Measurements from ENCODE around the gene GALNT16. TPM values are rescaled to one million over a fixed set of nuclear protein-coding genes. Genes with fewer than 3 reads are reported as not detected.
"Not testable (repeated sequence)": the region's sequence is repeated elsewhere in the genome, so short reads cannot be mapped to it uniquely, and the experiment has no call there.

Gene GALNT16
- 0.10 and 2.7 TPM in 2 replicates for total RNA-seq (2014; rRNA removed; shearing (Covaris generic))

DNA sequence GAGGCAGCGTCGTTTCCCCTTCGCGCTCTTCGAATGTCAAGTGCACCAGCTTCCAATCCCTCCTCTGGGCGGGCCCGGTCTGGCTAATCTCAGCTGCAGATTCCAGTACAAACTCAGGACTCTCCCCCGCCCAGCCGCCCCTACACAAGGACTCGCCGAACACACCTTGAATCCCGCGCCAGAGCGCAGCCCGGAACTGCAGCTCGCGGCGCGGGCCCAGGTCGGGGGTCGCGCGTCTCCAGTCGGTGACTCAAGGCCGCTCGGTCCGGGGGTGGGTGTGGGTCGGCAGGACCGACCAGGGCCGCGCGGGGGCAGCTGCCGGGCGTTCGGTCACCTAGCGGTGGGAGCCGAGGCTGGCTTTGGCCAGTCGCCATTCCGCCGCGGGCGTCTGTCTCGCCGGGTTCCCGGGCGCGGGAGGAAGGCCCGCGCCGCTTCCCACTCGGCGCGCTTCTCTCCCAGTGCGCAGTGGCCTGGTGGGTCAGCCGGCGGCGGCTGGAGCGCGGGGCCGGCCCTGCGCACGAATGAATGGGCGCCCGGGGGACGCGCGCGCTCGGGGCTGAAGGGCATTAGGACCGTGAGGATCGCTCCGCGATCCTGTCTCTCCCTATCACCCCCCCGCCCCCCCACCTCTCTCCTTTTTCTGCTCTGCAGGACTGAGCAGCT, at the start of gene GALNT16:
Gene GALNT16 (plus strand): TSS at position 632 of the 663 bp plus-strand sequence. CDS start 133 bp downstream, outside the sequence.
- peak; percentile 66 for DNase-seq (ENCODE audit: low spot score)
- in situ Hi-C loops (cut with HindIII; ENCODE audit: low sequenced_read_pairs) = no loop called here

DNA sequence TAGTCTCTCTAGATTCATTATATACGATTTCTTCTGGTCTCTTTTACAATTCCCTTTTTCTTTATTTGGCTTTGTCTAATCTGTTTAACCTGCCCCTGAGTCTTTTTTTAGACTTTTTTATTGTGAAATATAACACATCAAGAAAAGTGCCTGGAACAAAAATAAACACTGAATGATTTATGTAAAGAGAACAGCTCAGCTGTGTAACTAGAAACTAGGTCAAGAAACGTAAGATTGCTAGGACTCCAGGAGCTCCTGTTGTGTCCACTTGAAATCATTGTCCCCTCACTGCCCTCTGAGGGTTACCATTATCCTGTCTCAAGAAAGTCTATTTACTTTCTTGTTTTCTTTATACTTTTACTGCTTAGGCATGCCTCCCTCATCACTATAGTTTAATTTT, 45.6 kb upstream of the GALNT16 start:
- DNase-seq (ENCODE audit: low spot score) = no peak
- in situ Hi-C loops (cut with HindIII; ENCODE audit: low sequenced_read_pairs) = no loop called here

DNA sequence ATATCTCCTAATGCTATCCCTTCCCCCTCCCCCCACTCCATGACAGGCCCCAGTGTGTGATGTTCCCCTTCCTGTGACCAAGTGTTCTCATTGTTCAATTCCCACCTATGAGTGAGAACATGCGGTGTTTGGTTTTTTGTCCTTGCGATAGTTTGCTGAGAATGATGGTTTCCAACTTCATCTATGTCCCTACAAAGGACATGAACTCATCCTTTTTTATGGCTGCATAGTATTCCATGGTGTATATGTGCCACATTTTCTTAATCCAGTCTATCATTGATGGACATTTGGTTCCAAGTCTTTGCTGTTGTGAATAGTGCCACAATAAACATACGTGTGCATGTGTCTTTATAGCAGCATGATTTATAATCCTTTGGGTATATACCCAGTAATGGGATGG, 42.3 kb upstream of the GALNT16 start:
- in situ Hi-C loops (cut with HindIII; ENCODE audit: low sequenced_read_pairs); DNase-seq (ENCODE audit: low spot score): not testable (repeated sequence)

DNA sequence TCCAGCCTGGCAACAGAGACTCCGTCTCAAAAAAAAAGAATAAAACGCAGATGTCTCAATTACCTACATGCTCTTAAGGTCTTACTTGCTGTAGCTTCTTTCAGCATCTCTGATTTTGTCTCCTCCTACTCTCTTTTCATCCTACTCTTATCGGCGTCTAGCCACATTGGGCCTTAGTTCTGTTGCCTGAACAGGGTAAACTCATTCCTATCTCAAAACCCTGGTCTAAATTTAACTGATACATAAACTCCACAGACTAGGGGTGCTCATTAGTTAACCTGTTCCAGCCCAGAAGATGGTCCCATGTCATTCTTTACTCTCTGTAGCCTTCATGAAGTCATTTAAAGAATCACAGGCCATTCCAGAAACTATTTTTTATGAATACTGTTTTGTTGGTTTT, 35.0 kb upstream of the GALNT16 start:
- in situ Hi-C loops (cut with HindIII; ENCODE audit: low sequenced_read_pairs) = loop anchor here (25.0 kb wide), 1 partner anchor 237 kb away; no protein-coding TSS in a partner anchor
- DNase-seq (ENCODE audit: low spot score) = no peak

DNA sequence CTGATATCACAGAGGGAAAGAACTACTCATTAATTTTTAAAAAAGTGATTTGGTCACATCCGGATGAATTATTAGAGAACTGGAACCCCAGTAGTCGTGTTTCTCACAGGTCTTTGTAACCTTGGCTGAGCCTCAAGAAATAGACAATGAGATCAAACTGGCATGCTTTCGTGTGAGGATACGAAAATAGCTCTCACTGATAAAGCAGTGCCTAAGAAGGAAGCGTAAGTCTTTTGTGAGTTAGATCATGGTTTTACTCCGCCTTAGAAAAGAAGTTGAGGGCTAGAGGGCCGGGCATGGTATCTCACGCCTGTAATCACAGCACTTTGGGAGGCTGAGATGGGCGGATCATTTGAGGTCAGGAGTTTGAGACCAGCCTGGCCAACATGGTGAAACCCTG, 33.8 kb upstream of the GALNT16 start:
- in situ Hi-C loops (cut with HindIII; ENCODE audit: low sequenced_read_pairs) = loop anchor here (25.0 kb wide), 1 partner anchor 236 kb away; no protein-coding TSS in a partner anchor
- no peak for DNase-seq (ENCODE audit: low spot score)

DNA sequence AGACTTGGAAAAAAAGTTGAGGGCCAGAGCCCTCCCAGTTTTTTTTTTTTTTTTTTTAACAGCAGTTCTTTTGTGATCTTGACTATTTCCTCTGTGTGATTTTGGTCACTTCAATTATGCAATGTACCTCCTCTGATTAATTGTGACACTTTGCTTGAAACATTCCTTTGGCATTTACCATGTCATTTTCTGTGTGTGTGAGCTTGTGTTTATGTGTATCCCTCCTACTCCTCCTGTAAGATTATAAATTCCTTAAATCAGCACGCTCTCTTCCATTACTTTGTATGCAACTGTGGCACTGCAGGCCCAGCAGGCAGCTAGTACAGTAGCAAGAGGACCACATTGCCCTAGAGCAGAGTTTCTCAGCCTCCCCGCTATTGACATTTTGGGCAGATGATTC, 33.2 kb upstream of the GALNT16 start:
- in situ Hi-C loops (cut with HindIII; ENCODE audit: low sequenced_read_pairs) = loop anchor here (25.0 kb wide), 1 partner anchor 236 kb away; no protein-coding TSS in a partner anchor
- DNase-seq (ENCODE audit: low spot score) = no peak

DNA sequence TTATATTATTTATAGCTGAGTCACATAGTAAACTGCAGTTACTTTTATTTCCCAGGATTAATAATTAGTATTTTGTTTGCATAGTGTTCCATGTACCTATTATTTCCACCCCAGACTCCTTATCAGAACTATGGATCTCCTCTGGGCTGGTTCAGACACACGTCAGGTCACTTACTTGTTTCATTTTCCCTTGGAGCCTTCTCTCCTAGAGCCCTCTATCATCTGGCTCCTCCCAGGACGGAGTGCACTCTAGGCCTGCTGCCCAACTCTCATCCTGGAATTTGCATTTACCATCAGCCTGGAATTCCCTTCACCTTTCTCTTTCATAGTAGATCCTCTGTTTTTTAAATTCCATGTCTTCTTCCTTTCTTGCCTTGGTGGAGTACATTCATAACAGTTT, 28.5 kb upstream of the GALNT16 start:
- no peak for DNase-seq (ENCODE audit: low spot score)
- in situ Hi-C loops (cut with HindIII; ENCODE audit: low sequenced_read_pairs) = loop anchor here (25.0 kb wide), 1 partner anchor 231 kb away; no protein-coding TSS in a partner anchor

DNA sequence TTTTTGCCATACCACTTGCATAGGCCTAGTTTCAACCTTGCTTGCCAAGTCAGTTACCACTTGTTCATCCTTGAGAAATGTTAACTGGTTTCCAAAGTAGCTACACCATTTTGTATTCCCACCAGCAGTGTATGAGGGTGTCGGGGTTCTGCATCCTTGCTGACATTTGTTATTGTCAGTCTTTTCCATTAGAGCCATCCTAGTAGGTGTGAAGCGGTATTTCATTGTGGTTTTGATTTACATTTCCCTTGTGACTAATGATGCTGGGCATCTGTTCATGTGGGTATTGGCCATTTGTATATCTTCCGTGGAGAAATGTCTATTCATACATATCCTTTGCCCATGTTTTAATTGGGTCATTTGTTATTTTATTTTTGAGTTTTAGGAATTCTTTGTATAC, 27.6 kb upstream of the GALNT16 start:
- in situ Hi-C loops (cut with HindIII; ENCODE audit: low sequenced_read_pairs) = loop anchor here (25.0 kb wide), 1 partner anchor 230 kb away; no protein-coding TSS in a partner anchor
- DNase-seq (ENCODE audit: low spot score) = no peak

DNA sequence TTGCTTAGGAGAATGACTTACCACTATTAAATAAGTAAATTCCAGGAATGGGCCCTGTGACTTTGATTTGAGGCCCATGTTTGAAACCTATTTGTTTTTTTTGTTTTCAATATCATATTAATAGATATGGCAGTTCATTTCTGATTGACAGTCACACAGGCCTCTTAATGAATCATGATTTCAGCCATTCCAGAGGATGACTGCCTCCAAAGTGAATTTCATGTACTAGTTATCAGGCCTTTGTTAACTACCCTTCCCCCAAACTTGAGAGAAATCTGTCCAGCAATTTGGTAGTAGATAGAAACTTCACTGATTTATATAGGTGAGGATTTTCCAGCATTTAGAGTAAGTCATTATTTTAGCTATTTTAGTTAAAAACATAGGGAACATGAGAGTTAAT, 25.9 kb upstream of the GALNT16 start:
- no peak for DNase-seq (ENCODE audit: low spot score)
- in situ Hi-C loops (cut with HindIII; ENCODE audit: low sequenced_read_pairs) = loop anchor here (25.0 kb wide), 1 partner anchor 228 kb away; no protein-coding TSS in a partner anchor

DNA sequence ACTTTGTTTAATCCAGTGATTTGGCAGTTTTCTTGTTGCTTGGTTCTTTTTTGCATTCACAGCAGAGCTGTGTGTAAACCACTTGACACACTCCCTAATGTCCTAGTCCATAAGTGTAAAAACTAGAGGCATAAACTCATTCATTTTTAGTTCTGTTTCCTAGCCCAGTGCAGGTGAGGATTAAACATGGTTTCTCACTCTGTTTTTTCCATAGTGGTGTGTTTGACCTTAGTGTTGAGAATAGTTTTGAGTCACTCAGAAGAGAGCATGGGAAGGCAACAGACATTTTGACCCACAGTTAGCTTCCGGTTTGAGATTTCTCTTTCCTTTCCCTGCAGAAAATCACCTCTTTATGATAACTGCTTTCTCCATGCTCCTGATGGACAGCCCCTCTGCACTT, 24.2 kb upstream of the GALNT16 start:
- in situ Hi-C loops (cut with HindIII; ENCODE audit: low sequenced_read_pairs) = loop anchor here (25.0 kb wide), 1 partner anchor 227 kb away; no protein-coding TSS in a partner anchor
- DNase-seq (ENCODE audit: low spot score) = no peak

DNA sequence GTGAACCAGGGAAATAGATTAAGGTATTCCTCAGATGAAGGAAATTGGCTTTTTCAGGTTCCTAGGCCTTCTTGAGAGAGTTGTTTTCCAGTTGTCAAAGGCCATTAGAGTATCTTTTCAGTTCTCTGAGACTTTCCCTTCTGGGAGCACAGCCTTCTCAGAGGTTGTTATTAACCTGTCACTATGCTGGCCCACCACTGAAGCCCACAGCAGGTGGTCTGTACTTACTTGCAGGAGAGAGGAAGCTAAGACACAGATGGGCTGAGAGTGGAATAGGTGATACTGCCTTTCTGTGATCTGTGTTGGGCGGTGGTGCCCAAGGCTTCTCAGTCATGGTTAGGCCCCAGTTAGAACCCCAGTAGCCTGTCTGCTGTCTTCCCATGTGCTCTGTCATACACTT, 22.8 kb upstream of the GALNT16 start:
- no peak for DNase-seq (ENCODE audit: low spot score)
- in situ Hi-C loops (cut with HindIII; ENCODE audit: low sequenced_read_pairs) = loop anchor here (25.0 kb wide), 1 partner anchor 225 kb away; no protein-coding TSS in a partner anchor

DNA sequence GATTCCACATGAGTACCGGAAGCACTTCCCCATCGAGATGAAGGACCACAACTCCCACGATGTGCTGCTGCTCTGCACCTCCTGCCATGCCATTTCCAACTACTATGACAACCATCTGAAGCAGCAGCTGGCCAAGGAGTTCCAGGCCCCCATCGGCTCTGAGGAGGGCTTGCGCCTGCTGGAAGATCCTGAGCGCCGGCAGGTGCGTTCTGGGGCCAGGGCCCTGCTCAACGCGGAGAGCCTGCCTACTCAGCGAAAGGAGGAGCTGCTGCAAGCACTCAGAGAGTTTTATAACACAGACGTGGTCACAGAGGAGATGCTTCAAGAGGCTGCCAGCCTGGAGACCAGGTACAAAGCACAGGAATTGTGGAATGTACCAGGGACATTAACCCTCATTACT, 22.4 kb upstream of the GALNT16 start:
- no peak for DNase-seq (ENCODE audit: low spot score)
- in situ Hi-C loops (cut with HindIII; ENCODE audit: low sequenced_read_pairs) = loop anchor here (25.0 kb wide), 1 partner anchor 225 kb away; no protein-coding TSS in a partner anchor

DNA sequence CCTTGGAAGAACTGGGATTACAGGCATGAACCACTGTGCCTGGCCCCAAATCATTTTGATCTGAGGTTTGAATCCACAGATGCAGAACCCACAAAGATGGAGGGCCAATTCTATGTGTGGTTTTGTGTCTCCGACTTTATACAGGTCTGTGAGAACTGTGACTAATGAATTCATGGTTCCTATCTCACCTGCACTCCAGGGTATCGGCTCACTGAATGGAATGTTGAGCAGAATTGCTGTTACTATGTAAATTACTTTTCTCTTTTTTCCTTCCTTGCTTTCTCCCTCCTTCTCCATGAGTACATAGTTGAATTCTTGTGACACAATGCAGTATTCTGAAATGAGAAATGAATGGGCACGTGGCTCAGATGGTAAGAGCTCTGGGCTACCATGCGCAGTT, 21.1 kb upstream of the GALNT16 start:
- in situ Hi-C loops (cut with HindIII; ENCODE audit: low sequenced_read_pairs) = loop anchor here (25.0 kb wide), 1 partner anchor 223 kb away; no protein-coding TSS in a partner anchor
- no peak for DNase-seq (ENCODE audit: low spot score)

DNA sequence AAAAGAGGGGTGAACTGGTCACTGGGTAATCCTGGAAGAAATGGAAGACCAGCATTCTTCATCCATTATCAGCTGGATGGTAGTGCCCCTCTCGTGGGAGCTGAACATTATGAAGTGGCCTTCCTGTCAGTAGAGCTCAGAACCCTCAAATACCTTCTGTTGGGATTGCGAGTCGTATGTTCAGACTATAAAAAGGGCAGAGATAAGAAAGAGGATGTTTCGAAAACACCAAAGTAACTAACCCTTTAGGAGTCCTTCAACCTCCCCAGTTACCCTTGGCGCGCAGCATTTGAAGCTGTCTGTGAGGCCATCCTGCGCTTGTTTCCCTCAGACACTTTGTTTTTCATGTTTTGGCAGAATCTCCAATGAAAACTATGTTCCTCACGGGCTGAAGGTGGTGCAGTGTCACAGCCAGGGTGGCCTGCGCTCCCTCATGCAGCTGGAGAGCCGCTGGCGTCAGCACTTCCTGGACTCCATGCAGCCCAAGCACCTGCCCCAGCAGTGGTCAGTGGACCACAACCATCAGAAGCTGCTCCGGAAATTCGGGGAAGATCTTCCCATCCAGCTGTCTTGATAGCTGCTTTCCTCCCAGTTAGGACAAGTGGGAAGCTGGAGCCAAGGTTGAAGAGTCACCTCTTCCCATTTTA, 19.3 kb upstream of the GALNT16 start:
- DNase-seq (ENCODE audit: low spot score) = no peak
- in situ Hi-C loops (cut with HindIII; ENCODE audit: low sequenced_read_pairs) = loop anchor here (25.0 kb wide), 1 partner anchor 222 kb away; no protein-coding TSS in a partner anchor

DNA sequence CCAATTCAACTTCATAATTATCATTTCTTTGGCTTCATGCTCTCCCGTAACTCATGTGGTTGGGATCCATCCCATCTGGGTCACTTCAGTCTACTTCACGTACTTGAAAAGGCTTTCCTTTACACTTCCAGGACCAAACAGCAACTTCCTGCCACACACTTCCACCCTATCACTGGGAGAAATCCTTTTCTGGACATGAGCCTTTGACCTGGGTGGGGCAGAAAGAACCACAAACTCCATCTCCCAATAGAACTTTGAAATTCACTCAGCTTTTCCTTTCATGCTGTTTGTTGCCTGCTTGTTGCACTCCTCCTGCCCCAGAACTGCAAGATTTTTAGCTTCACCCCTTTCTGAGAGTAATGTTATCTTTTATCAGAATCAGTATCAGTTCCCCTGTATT, 18.4 kb upstream of the GALNT16 start:
- no peak for DNase-seq (ENCODE audit: low spot score)
- in situ Hi-C loops (cut with HindIII; ENCODE audit: low sequenced_read_pairs) = loop anchor here (25.0 kb wide), 1 partner anchor 221 kb away; no protein-coding TSS in a partner anchor

DNA sequence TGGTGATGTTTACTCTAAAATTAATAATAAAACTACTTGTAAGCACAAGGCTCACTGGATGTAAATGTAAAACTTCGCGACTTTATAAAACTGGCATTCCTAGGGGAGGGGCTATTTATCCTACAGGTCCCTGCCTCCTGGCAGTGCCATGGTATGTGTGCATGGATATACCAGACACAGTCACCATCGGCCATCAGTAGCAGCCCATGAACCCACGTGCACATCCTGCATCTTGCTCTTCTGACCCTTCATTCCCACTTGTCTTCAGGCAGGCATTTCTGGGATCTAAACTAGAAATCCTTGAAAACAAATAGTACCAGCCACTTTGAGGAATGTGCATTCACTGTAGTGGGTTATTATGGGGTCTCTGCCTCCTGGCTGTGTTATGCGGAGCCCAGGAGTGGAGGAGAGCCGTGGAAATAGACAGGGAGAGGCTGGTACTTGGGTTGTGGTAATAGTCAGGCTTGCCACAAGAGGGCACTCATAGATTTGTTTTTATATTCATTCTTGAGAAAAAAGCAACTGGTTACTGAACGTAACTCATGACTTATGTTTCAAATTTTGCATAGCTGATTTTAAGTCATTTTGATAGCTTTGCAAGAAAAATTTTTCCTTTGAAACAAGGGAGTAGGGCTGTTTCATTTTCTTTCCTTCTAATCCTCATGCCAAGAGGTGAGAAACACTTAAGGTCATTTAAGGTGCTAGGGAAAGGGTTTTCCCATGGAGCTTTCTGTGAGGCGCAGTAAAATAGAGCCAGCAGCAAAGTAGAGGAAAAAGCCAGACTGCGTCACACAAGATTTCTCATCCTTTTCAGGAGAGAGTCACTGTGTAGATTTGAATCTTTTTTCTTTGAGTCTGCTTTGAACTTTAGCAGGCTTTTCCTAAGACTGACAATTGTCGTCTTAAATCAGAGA, 17.4 kb upstream of the GALNT16 start:
- DNase-seq (ENCODE audit: low spot score) = peak; percentile 83
- in situ Hi-C loops (cut with HindIII; ENCODE audit: low sequenced_read_pairs) = loop anchor here (25.0 kb wide), 1 partner anchor 220 kb away; no protein-coding TSS in a partner anchor

DNA sequence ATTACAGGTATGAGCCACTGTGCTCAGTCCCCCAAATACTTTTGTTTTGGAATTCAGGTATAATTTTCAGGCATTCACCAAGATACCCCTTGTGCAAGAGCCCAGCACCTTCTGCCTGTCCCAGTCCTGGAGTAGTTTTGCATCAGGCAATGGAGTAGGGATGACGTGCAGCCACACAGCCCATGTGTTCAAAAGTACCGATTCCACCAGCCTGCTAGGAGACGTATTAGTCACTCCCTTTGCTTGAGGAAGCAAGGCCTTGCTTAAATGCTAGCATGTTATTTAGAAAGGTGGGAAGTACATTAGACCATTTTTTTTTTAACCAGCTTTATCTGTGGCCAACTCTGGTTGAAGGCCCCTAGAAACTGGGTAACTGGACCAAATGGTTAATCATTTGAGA, 15.0 kb upstream of the GALNT16 start:
- in situ Hi-C loops (cut with HindIII; ENCODE audit: low sequenced_read_pairs) = loop anchor here (25.0 kb wide), 1 partner anchor 217 kb away; no protein-coding TSS in a partner anchor
- no peak for DNase-seq (ENCODE audit: low spot score)

DNA sequence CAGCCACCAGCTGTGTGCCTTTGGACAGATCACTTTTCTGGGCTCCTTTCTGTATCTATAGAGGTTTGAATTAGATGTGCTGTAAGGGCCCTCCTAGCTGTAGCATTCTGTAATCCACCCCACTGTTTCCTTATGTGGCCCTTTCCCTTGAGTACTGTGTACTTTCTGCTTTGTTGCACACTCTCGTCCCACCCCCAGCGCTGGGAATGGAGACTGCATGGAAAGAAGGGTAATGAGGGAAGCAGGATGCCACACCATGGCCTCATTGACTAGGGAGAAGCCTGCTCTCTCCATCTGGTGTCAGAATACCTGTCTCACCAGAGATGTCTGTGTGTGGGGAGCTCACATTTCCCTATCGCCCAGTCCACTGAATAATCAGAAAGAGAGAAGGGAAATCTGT, 13.6 kb upstream of the GALNT16 start:
- DNase-seq (ENCODE audit: low spot score) = no peak
- in situ Hi-C loops (cut with HindIII; ENCODE audit: low sequenced_read_pairs) = loop anchor here (25.0 kb wide), 1 partner anchor 216 kb away; no protein-coding TSS in a partner anchor

All from G401 (cell line).